HG03571 (cell line): ENCODE data around the gene TLE3.

Experiments used
- ATAC-seq: cut with Tn5 transposase; IDR thresholded peaks from one replicate; pipeline ENCODE4 v1.9.1; 2021; ENCODE audit not compliant: unreplicated experiment

Gene TLE3

GRCh38 chr15:70012895-70013294 lies 84.8 kb downstream of the TLE3 start:
- no peak for ATAC-seq

- no peak for ATAC-seq
Observed at GRCh38 chr15:70008697-70009290, 88.9 kb downstream of the TLE3 start.

GRCh38 chr15:70006259-70007147 lies 91.2 kb downstream of the TLE3 start:
- no peak for ATAC-seq

- ATAC-seq: no peak
Observed at GRCh38 chr15:70004826-70005225, 92.9 kb downstream of the TLE3 start.

- ATAC-seq: no peak
Observed at GRCh38 chr15:70002897-70003296, 94.8 kb downstream of the TLE3 start.

GRCh38 chr15:70001859-70002258 lies 95.9 kb downstream of the TLE3 start:
- no peak for ATAC-seq

- no peak for ATAC-seq
Observed at GRCh38 chr15:69999392-70000085, 98.2 kb downstream of the TLE3 start.

GRCh38 chr15:69998541-69999391 lies 99.0 kb downstream of the TLE3 start:
- ATAC-seq: no peak

GRCh38 chr15:69997813-69998212 lies 99.9 kb downstream of the TLE3 start:
- ATAC-seq: no peak
